Activated gamma-delta T cell treated with Interleukin-2 at 50 U/mL for 16 hours (primary cell): Measurements from ENCODE around the gene ST6GALNAC3.

ENCODE experiments used
- DNase-seq: peaks from one replicate; pipeline ENCODE4 v3.0.0-alpha.2; 2020

The ST6GALNAC3 gene

GRCh38 chr1:76471536-76471935 lies 397.0 kb downstream of the ST6GALNAC3 start:
- no peak for DNase-seq

- no peak for DNase-seq
Observed at GRCh38 chr1:76473591-76473990, 399.0 kb downstream of the ST6GALNAC3 start.

GRCh38 chr1:76474922-76475321 lies 400.4 kb downstream of the ST6GALNAC3 start:
- no peak for DNase-seq

GRCh38 chr1:76477156-76477555 lies 402.6 kb downstream of the ST6GALNAC3 start:
- no peak for DNase-seq

GRCh38 chr1:76480827-76481226 lies 406.3 kb downstream of the ST6GALNAC3 start:
- DNase-seq: no peak

- DNase-seq: no peak
Observed at GRCh38 chr1:76481672-76482071, 407.1 kb downstream of the ST6GALNAC3 start.

GRCh38 chr1:76482272-76482671 lies 407.7 kb downstream of the ST6GALNAC3 start:
- DNase-seq: no peak

- DNase-seq: no peak
Observed at GRCh38 chr1:76491737-76492136, 417.2 kb downstream of the ST6GALNAC3 start.

- no peak for DNase-seq
Observed at GRCh38 chr1:76492752-76493430, 418.3 kb downstream of the ST6GALNAC3 start.

- DNase-seq: no peak
Observed at GRCh38 chr1:76494807-76495206, 420.3 kb downstream of the ST6GALNAC3 start.

GRCh38 chr1:76496871-76497270 lies 422.3 kb downstream of the ST6GALNAC3 start:
- no peak for DNase-seq

GRCh38 chr1:76500116-76500515 lies 425.6 kb downstream of the ST6GALNAC3 start:
- no peak for DNase-seq

- DNase-seq: no peak
Observed at GRCh38 chr1:76501136-76501535, 426.6 kb downstream of the ST6GALNAC3 start.

GRCh38 chr1:76501586-76502219 lies 427.2 kb downstream of the ST6GALNAC3 start:
- no peak for DNase-seq

GRCh38 chr1:76503100-76503499 lies 428.6 kb downstream of the ST6GALNAC3 start:
- DNase-seq: no peak

- no peak for DNase-seq
Observed at GRCh38 chr1:76503736-76504135, 429.2 kb downstream of the ST6GALNAC3 start.

GRCh38 chr1:76507376-76507775 lies 432.8 kb downstream of the ST6GALNAC3 start:
- DNase-seq: no peak

- no peak for DNase-seq
Observed at GRCh38 chr1:76508871-76509270, 434.3 kb downstream of the ST6GALNAC3 start.

- no peak for DNase-seq
Observed at GRCh38 chr1:76510672-76511557, 436.4 kb downstream of the ST6GALNAC3 start.

GRCh38 chr1:76511558-76512179 lies 437.1 kb downstream of the ST6GALNAC3 start:
- no peak for DNase-seq

GRCh38 chr1:76530953-76531352 lies 456.4 kb downstream of the ST6GALNAC3 start:
- DNase-seq: no peak

GRCh38 chr1:76541618-76542017 lies 467.1 kb downstream of the ST6GALNAC3 start:
- DNase-seq: no peak

- no peak for DNase-seq
Observed at GRCh38 chr1:76542359-76542758, 467.8 kb downstream of the ST6GALNAC3 start.
